HL-60 (cell line): Measurements from ENCODE around the gene XK.

Experiments used
- DNase-seq, 2 experiments: peaks; one replicate each; pipeline ENCODE4 v3.0.0-alpha.2; 2010 to 2020; ENCODE audit warnings: low read depth in 1 of 2, low spot score in 1 of 2
- H3K27ac ChIP-seq: fragments of 250-450 bp; sonication (Bioruptor Pico); replicated peaks from 2 replicates; pipeline ENCODE4 v1.5.1; 2020; ENCODE audit warnings: mild to moderate bottlenecking, moderate library complexity
- H3K27me3 ChIP-seq: fragments of 250-450 bp; sonication (Bioruptor Pico); 2 replicates; pipeline ENCODE4 v1.5.1; 2021; ENCODE audit warnings: mild to moderate bottlenecking, moderate library complexity; ENCODE audit not compliant: insufficient read depth, poor library complexity, severe bottlenecking
- H3K4me3 ChIP-seq: replicated peaks from 2 replicates; pipeline ENCODE4 v1.5.1; 2011; ENCODE audit warnings: mild to moderate bottlenecking, control low read depth, low read length; ENCODE audit not compliant: insufficient read depth
- GABPA ChIP-seq: IDR thresholded peaks from 2 replicates; pipeline ENCODE4 v1.6.1; 2012; ENCODE audit warnings: low read depth
- POLR2AphosphoS5 ChIP-seq: IDR thresholded peaks from 2 replicates; pipeline ENCODE4 v1.6.1; 2012; ENCODE audit warnings: low read depth
- SPI1 ChIP-seq: IDR thresholded peaks from 2 replicates; pipeline ENCODE4 v1.6.1; 2012; ENCODE audit warnings: low read depth, mild to moderate bottlenecking, borderline replicate concordance
- long read RNA-seq: library from polyadenylated mRNA; unstranded; transcript quantifications from one replicate; pipeline ENCODE4 v2.0.0, GENCODE V29; 2020
- TF ChIP-seq, protein P1 (sequence below): IDR thresholded peaks from 2 replicates; pipeline ENCODE4 v1.6.1; 2012; ENCODE audit warnings: low read depth; ENCODE audit not compliant: insufficient replicate concordance
- TF ChIP-seq, protein P2 (sequence below): IDR thresholded peaks from one replicate; pipeline ENCODE4 v1.5.1; 2011; ENCODE audit warnings: low read length, control low read depth, inconsistent platforms; ENCODE audit not compliant: insufficient read depth

Gene XK, protein sequence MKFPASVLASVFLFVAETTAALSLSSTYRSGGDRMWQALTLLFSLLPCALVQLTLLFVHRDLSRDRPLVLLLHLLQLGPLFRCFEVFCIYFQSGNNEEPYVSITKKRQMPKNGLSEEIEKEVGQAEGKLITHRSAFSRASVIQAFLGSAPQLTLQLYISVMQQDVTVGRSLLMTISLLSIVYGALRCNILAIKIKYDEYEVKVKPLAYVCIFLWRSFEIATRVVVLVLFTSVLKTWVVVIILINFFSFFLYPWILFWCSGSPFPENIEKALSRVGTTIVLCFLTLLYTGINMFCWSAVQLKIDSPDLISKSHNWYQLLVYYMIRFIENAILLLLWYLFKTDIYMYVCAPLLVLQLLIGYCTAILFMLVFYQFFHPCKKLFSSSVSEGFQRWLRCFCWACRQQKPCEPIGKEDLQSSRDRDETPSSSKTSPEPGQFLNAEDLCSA
- long read RNA-seq, full-length matches to known transcripts, result 28 of 45 reads
- long read RNA-seq, partial matches to known transcripts, result 5 of 45 reads
- long read RNA-seq, other reads (novel, unspliced or antisense), result 12 of 45 reads

DNA sequence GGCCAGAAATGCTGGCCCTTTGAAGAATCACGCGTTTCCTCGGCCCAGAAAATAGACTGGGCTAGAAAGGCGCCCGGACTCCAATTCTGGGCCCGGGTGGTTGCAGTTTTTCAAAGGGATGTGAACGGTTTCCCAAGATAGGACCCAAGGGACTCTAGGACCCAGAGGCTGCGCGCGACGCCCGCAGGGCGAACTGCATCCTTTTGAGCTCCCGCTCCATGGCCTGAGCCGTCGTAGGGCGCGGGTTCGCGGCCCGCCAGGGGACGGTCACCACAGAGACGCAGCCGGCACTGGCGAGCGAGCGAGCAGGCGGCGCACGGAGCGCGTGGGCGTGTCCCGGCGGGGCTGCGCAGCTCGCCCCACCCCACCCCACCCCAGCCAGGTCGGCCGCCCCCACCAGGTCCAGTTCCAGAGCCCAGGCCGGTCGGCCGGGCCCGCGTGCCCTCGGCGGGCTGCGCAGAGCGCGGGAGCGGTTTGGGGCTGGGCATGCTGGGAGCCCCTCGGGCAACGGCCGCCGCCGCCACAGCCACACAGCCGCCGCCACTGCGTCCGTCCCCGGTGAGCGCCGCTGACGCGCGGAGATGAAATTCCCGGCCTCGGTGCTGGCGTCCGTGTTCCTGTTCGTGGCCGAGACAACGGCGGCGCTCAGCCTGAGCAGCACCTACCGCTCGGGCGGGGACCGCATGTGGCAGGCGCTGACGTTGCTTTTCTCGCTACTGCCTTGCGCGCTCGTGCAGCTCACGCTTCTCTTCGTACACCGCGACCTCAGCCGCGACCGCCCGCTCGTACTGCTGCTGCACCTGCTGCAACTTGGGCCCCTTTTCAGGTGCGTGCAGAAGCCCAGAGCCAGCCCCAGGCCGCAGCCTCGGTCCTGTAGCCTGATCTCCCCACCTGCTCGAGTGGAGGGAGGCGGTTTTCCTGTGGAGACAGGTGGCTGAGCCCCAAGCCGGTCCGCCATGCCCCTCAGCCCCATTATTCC, at the start of gene XK:
Gene XK (plus strand): TSS at position 411 of the 979 bp plus-strand sequence. CDS start 171 bp downstream, at position 582.
- DNase-seq, result peak in 1 of 2 experiments; percentile 56
- no peaks in the 10 kb centered on the region for H3K27me3 ChIP-seq
- peak within 1 kb of the TSS; percentile 43 for H3K27ac ChIP-seq
- TF ChIP-seq POLR2AphosphoS5, result peak; percentile 47
- TF ChIP-seq, protein P1, sequence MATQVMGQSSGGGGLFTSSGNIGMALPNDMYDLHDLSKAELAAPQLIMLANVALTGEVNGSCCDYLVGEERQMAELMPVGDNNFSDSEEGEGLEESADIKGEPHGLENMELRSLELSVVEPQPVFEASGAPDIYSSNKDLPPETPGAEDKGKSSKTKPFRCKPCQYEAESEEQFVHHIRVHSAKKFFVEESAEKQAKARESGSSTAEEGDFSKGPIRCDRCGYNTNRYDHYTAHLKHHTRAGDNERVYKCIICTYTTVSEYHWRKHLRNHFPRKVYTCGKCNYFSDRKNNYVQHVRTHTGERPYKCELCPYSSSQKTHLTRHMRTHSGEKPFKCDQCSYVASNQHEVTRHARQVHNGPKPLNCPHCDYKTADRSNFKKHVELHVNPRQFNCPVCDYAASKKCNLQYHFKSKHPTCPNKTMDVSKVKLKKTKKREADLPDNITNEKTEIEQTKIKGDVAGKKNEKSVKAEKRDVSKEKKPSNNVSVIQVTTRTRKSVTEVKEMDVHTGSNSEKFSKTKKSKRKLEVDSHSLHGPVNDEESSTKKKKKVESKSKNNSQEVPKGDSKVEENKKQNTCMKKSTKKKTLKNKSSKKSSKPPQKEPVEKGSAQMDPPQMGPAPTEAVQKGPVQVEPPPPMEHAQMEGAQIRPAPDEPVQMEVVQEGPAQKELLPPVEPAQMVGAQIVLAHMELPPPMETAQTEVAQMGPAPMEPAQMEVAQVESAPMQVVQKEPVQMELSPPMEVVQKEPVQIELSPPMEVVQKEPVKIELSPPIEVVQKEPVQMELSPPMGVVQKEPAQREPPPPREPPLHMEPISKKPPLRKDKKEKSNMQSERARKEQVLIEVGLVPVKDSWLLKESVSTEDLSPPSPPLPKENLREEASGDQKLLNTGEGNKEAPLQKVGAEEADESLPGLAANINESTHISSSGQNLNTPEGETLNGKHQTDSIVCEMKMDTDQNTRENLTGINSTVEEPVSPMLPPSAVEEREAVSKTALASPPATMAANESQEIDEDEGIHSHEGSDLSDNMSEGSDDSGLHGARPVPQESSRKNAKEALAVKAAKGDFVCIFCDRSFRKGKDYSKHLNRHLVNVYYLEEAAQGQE, result no peak
- H3K4me3 ChIP-seq, result peak within 1 kb of the TSS; percentile 33

DNA sequence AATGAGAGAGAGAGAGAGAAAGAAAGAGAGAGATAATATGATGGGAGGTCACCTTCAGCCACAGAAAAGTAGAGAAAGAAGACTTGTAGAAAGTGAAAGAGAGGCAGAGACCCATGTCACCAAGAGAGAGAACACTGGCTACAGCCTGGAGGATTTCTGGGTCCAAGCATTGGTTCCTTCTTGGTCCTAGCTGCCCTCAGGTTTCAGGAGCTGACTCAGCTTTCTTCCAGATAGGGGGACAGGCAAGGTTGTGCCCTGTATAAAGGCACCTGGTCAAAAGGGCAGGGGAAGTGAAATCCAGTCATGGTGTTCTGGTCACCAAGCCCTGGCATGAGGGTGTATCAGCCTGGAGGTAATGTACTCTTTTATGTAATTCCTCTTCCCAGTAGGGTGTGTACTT, 47.5 kb upstream of the XK start:
- H3K27ac ChIP-seq, result no peak overlapping the region
- H3K27me3 ChIP-seq, result no peaks in the 10 kb centered on the region
- no peak for TF ChIP-seq GABPA
- TF ChIP-seq SPI1, result no peak
- DNase-seq, result no peak
- H3K4me3 ChIP-seq, result no peak overlapping the region

DNA sequence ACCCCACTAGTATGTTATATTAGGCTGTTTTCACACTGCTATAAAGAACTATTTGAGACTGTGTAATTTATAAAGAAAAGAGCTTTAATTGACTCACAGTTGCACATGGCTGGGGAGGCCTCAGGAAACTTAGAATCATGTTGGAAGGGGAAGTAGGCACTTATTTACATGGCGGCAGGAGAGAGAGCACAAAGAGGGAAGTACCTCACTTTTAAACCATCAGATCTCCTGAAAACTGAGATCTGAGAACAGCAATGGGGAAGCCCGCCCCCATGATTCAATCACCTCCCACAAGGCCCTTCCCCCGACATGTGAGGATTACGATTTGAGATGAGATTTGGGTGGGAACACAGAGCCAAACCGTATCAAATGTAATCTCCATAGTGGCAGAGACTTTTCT, 45.4 kb upstream of the XK start:
- TF ChIP-seq POLR2AphosphoS5, result no peak
- TF ChIP-seq GABPA, result no peak
- peak; percentile 50; the same call in 1 of the 2 replicates for TF ChIP-seq SPI1
- DNase-seq, result peak; percentile 21 to 38
- Histone ChIP-seq H3K4me3 (no peak overlapping the region), H3K27me3 (no peaks in the 10 kb centered on the region), H3K27ac (no peak overlapping the region; the same call in 1 of the 2 replicates)

DNA sequence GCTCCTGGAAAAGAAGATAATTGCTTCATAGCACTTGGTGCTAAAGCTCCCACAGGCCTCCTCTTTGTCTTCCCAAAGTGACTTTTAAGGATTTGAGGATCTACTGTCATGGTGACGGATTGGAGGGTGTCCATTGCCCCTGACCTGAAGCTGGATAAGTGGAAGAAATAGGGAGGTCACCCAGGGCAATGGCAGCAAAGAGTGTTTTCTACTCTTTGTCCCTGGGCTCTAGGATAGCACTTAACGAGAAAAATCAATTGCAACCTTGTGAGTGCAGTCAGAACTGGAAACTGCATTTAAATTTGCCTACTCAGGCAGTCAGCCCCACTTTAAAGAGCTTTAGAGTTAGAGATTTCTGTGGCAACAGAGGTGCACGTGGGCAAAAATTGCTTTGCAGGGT, 43.7 kb upstream of the XK start:
- no peak overlapping the region for H3K27ac ChIP-seq
- no peak for DNase-seq
- TF ChIP-seq, protein P2, sequence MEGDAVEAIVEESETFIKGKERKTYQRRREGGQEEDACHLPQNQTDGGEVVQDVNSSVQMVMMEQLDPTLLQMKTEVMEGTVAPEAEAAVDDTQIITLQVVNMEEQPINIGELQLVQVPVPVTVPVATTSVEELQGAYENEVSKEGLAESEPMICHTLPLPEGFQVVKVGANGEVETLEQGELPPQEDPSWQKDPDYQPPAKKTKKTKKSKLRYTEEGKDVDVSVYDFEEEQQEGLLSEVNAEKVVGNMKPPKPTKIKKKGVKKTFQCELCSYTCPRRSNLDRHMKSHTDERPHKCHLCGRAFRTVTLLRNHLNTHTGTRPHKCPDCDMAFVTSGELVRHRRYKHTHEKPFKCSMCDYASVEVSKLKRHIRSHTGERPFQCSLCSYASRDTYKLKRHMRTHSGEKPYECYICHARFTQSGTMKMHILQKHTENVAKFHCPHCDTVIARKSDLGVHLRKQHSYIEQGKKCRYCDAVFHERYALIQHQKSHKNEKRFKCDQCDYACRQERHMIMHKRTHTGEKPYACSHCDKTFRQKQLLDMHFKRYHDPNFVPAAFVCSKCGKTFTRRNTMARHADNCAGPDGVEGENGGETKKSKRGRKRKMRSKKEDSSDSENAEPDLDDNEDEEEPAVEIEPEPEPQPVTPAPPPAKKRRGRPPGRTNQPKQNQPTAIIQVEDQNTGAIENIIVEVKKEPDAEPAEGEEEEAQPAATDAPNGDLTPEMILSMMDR, result no peak
- TF ChIP-seq POLR2AphosphoS5 (no peak), GABPA (no peak)
- TF ChIP-seq, protein P1, result no peak
- no peak overlapping the region for H3K4me3 ChIP-seq
- H3K27me3 ChIP-seq, result no peaks in the 10 kb centered on the region
